ENCODE results near the gene DIDO1. TPM values are rescaled to one million over a fixed set of nuclear protein-coding genes. Genes with fewer than 3 reads are reported as not detected.

DIDO1 gene
- total and polyA plus RNA-seq, 2 of the 13 experiments (the other 11 are each of a cell fraction or from before 2014, with no cell fraction given) = 75.0 to 75.1 TPM

DNA sequence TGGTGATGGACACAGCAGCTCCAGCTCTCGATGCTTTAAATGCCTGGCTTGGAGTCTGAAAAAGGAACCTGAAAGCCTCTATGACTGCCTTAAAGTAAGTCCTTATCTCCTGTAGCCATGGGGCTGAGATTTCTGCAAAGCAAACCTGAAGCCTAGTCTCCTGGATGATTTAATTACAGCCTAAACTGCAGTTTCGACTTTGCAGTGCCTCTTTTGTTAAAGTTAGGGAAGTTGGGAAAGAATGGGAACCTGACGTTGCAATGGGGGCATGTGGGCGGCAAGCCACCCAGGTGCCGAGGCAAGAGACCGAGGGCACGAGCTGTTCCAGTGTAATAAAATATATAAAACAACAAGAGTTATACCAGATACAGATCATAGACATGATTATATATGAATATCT, 53.0 kb downstream of the DIDO1 start:
- in situ Hi-C loops (cut with HindIII; ENCODE audit: extremely low pct_ligation_motif_present, low pct_unique_long_range_greater_than_20kb) (loop anchor here (5.0 kb wide), 1 partner anchor 139 kb away; no protein-coding TSS in a partner anchor), intact Hi-C loops (cut with micrococcal nuclease; ENCODE audit: unreplicated experiment) (loop anchor here (2.0 to 5.0 kb wide), 3 partner anchors 28 to 206 kb away; no protein-coding TSS in a partner anchor)
- FAIRE-seq (no peak), DNase-seq (ENCODE audit: low spot score) (no peak), ATAC-seq (no peak)
- BruUV-seq (replicated peaks) = no TSS peak
- no peak overlapping the region for H2AFZ ChIP-seq (ENCODE audit: low read length)
- H3K9ac ChIP-seq (ENCODE audit: insufficient read depth, low read depth, low read length) = no peak overlapping the region
- no peaks in the 10 kb centered on the region for H4K20me1 ChIP-seq (ENCODE audit: insufficient read depth, low read length)
- whole genome bisulfite sequencing (ENCODE audit: low lambda C conversion rate) = 46% methylated on average over 7 of the region's 7 CpGs
- TF ChIP-seq NFE2L1 (CRISPR knock-in tag; IDR thresholded peaks at IDR 0.05; ENCODE audit: borderline replicate concordance) = no peak
- 0 out of 2 replicates have a peak, but pooled peaks have one; percentile 5 for TF ChIP-seq ZSCAN25 (CRISPR knock-in tag; IDR thresholded peaks at IDR 0.05)
- TF ChIP-seq ZNF768 (CRISPR knock-in tag; IDR thresholded peaks at IDR 0.05) = no peak
- TF ChIP-seq SMAD9 (CRISPR knock-in tag; IDR thresholded peaks at IDR 0.05) = no peak
- TF ChIP-seq, protein P1, sequence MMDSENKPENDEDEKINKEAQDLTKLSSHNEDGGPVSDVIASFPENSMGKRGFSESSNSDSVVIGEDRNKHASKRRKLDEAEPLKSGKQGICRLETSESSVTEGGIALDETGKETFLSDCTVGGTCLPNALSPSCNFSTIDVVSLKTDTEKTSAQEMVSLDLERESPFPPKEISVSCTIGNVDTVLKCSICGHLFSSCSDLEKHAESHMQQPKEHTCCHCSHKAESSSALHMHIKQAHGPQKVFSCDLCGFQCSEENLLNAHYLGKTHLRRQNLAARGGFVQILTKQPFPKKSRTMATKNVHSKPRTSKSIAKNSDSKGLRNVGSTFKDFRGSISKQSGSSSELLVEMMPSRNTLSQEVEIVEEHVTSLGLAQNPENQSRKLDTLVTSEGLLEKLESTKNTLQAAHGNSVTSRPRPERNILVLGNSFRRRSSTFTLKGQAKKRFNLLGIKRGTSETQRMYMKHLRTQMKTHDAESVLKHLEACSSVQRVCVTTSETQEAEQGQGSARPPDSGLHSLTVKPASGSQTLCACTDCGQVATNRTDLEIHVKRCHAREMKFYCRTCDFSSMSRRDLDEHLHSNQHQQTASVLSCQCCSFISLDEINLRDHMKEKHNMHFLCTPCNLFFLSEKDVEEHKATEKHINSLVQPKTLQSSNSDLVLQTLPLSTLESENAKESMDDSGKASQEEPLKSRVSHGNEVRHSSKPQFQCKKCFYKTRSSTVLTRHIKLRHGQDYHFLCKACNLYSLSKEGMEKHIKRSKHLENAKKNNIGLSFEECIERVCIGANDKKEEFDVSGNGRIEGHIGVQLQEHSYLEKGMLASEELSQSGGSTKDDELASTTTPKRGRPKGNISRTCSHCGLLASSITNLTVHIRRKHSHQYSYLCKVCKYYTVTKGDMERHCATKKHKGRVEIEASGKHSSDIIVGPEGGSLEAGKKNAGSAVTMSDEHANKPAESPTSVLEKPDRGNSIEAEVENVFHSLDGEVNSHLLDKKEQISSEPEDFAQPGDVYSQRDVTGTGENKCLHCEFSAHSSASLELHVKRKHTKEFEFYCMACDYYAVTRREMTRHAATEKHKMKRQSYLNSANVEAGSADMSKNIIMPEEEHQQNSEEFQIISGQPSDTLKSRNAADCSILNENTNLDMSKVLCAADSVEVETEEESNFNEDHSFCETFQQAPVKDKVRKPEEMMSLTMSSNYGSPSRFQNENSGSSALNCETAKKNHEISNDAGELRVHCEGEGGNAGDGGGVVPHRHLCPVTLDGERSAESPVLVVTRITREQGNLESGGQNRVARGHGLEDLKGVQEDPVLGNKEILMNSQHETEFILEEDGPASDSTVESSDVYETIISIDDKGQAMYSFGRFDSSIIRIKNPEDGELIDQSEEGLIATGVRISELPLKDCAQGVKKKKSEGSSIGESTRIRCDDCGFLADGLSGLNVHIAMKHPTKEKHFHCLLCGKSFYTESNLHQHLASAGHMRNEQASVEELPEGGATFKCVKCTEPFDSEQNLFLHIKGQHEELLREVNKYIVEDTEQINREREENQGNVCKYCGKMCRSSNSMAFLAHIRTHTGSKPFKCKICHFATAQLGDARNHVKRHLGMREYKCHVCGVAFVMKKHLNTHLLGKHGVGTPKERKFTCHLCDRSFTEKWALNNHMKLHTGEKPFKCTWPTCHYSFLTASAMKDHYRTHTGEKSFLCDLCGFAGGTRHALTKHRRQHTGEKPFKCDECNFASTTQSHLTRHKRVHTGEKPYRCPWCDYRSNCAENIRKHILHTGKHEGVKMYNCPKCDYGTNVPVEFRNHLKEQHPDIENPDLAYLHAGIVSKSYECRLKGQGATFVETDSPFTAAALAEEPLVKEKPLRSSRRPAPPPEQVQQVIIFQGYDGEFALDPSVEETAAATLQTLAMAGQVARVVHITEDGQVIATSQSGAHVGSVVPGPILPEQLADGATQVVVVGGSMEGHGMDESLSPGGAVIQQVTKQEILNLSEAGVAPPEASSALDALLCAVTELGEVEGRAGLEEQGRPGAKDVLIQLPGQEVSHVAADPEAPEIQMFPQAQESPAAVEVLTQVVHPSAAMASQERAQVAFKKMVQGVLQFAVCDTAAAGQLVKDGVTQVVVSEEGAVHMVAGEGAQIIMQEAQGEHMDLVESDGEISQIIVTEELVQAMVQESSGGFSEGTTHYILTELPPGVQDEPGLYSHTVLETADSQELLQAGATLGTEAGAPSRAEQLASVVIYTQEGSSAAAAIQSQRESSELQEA (CRISPR knock-in tag; IDR thresholded peaks at IDR 0.05; ENCODE audit: not compliant biosample characterization) = no peak
- TF ChIP-seq REPIN1 (CRISPR knock-in tag; IDR thresholded peaks at IDR 0.05; ENCODE audit: borderline replicate concordance, low read depth) = 0 out of 2 replicates have a peak, but pooled peaks have one; percentile 11
- TF ChIP-seq, protein P2, sequence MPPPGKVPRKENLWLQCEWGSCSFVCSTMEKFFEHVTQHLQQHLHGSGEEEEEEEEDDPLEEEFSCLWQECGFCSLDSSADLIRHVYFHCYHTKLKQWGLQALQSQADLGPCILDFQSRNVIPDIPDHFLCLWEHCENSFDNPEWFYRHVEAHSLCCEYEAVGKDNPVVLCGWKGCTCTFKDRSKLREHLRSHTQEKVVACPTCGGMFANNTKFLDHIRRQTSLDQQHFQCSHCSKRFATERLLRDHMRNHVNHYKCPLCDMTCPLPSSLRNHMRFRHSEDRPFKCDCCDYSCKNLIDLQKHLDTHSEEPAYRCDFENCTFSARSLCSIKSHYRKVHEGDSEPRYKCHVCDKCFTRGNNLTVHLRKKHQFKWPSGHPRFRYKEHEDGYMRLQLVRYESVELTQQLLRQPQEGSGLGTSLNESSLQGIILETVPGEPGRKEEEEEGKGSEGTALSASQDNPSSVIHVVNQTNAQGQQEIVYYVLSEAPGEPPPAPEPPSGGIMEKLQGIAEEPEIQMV (CRISPR knock-in tag; IDR thresholded peaks at IDR 0.05; ENCODE audit: low read depth) = 0 out of 2 replicates have a peak, but pooled peaks have one; percentile 1
- no peak for TF ChIP-seq MTA3 (CRISPR knock-in tag; IDR thresholded peaks at IDR 0.05)
- no peak for TF ChIP-seq MBNL3 (CRISPR knock-in tag; conservative IDR thresholded peaks at IDR 0.05)
- no peak for TF ChIP-seq SMAD3 (CRISPR knock-in tag; IDR thresholded peaks at IDR 0.05)
- TF ChIP-seq RBM22 (optimal IDR thresholded peaks at IDR 0.05; ENCODE audit: low read length) = no peak
- TF ChIP-seq, protein P3, sequence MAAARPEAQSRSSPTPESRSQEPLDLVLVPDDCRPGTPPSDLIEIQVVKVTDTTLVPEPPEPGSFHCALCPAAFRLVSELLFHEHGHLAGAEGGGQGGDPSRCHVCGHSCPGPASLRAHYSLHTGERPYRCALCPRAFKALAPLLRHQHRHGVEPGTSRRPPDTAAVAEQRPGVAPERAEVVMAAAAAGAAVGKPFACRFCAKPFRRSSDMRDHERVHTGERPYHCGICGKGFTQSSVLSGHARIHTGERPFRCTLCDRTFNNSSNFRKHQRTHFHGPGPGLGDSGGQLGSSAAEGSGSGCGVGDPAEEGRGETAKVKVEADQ (CRISPR knock-in tag; IDR thresholded peaks at IDR 0.05; ENCODE audit: borderline replicate concordance) = peak; percentile 38; the same call in 1 of the 2 replicates
- TF ChIP-seq ZBTB3 (CRISPR knock-in tag; IDR thresholded peaks at IDR 0.05; ENCODE audit: borderline replicate concordance, low read depth) = no peak
- peaks cover 2 to 9% of the 10 kb centered on the region in 2 experiments; a peak in 4 of 5 replicates for H3K27me3 ChIP-seq (ENCODE audit: control insufficient read depth in 1 of 2, insufficient read depth in 2 of 2, low read length in 2 of 2)
- H3K4me1 ChIP-seq (ENCODE audit: insufficient read depth, low read length) = peaks cover 63% of the 10 kb centered on the region
- CTCF ChIA-PET (ENCODE audit: low intra/inter-chr PET ratio, low total read pairs) = interaction anchor here (1.1 to 2.1 kb wide), 3 partner anchors 27 to 136 kb away, joined by 3 to 8 read pairs (median 3); no protein-coding TSS in a partner anchor
- POLR2A ChIA-PET = interaction anchor here (1.3 to 6.2 kb wide), 6 partner anchors 12 to 81 kb away, joined by 4 to 59 read pairs (median 10); partner anchors contain the start of genes GID8, SLC17A9 and TCFL5
- no peaks in the 10 kb centered on the region for H3K36me3 ChIP-seq (replicated peaks in 1 of 2; ENCODE audit: control insufficient read depth in 1 of 2, insufficient read depth in 2 of 2, low read length in 2 of 2)
- H3K27ac ChIP-seq (ENCODE audit: extremely low read length, insufficient read depth, low read length) = no peak overlapping the region
- no peaks in the 10 kb centered on the region for H3K9me3 ChIP-seq (ENCODE audit: low read length)
- no peak overlapping the region for H3K4me3 ChIP-seq (replicated peaks in 1 of 3; ENCODE audit: insufficient read depth in 1 of 3, low read depth in 2 of 3, low read length in 3 of 3)
- peak overlapping the region; percentile 78 for H3K4me2 ChIP-seq (ENCODE audit: low read depth, low read length)
- H3K79me2 ChIP-seq (ENCODE audit: insufficient read depth, low read length) = no peaks in the 10 kb centered on the region

All from HepG2 (cell line).